ENCODE data around the gene MYO3B. TPM values are rescaled to one million over a fixed set of nuclear protein-coding genes. Genes with fewer than 3 reads are reported as not detected.
"Not testable (repeated sequence)": the region's sequence is repeated elsewhere in the genome, so short reads cannot be mapped to it uniquely, and the experiment has no call there.

The MYO3B gene
- total RNA-seq, 1 donor from 2014 or later, result not detected

GRCh38 chr2:170341684-170342623 is 164.0 kb downstream of the MYO3B start:
- DNase-seq (ENCODE audit: low read depth, low spot score), result no peak
- no peak for TF ChIP-seq CTCF (conservative IDR thresholded peaks at IDR 0.05)
- Mint-ChIP-seq H3K4me1 (peaks cover 15% of the 10 kb centered on the region), H3K27ac (ENCODE audit: unreplicated experiment) (no peak overlapping the region), H3K36me3 (ENCODE audit: low read depth) (no peaks in the 10 kb centered on the region), H3K9me3 (no peaks in the 10 kb centered on the region), H3K4me3 (no peak overlapping the region), H3K27me3 (ENCODE audit: low read depth) (no peaks in the 10 kb centered on the region)

GRCh38 chr2:170344663-170345346 is 166.9 kb downstream of the MYO3B start:
- TF ChIP-seq CTCF (conservative IDR thresholded peaks at IDR 0.05), result no peak
- Mint-ChIP-seq H3K9me3 (no peaks in the 10 kb centered on the region), H3K4me1 (peaks cover 4% of the 10 kb centered on the region), H3K27ac (ENCODE audit: unreplicated experiment) (no peak overlapping the region), H3K36me3 (ENCODE audit: low read depth) (no peaks in the 10 kb centered on the region), H3K4me3 (no peak overlapping the region), H3K27me3 (ENCODE audit: low read depth) (no peaks in the 10 kb centered on the region)
- no peak for DNase-seq (ENCODE audit: low read depth, low spot score)

- H3K27me3 Mint-ChIP-seq (ENCODE audit: low read depth), result no peaks in the 10 kb centered on the region
- DNase-seq (ENCODE audit: low read depth, low spot score), result no peak
- H3K9me3 Mint-ChIP-seq, result no peaks in the 10 kb centered on the region
- no peak overlapping the region for H3K4me3 Mint-ChIP-seq
- H3K36me3 Mint-ChIP-seq (ENCODE audit: low read depth), result no peaks in the 10 kb centered on the region
- H3K27ac Mint-ChIP-seq (ENCODE audit: unreplicated experiment), result no peak overlapping the region
- TF ChIP-seq CTCF (conservative IDR thresholded peaks at IDR 0.05), result no peak
- no peaks in the 10 kb centered on the region for H3K4me1 Mint-ChIP-seq
Measured at GRCh38 chr2:170345607-170346006, 167.7 kb downstream of the MYO3B start.

- not testable (repeated sequence) for H3K4me1 Mint-ChIP-seq; DNase-seq (ENCODE audit: low read depth, low spot score); H3K36me3 Mint-ChIP-seq (ENCODE audit: low read depth); H3K4me3 Mint-ChIP-seq; H3K27me3 Mint-ChIP-seq (ENCODE audit: low read depth); H3K9me3 Mint-ChIP-seq; H3K27ac Mint-ChIP-seq (ENCODE audit: unreplicated experiment)
Measured at GRCh38 chr2:170349269-170349668, 171.3 kb downstream of the MYO3B start.

GRCh38 chr2:170350929-170351826 is 173.2 kb downstream of the MYO3B start:
- peak overlapping the region; percentile 24 for H3K27ac Mint-ChIP-seq (ENCODE audit: unreplicated experiment)
- DNase-seq (ENCODE audit: low read depth, low spot score), result no peak
- H3K36me3 Mint-ChIP-seq (ENCODE audit: low read depth), result no peaks in the 10 kb centered on the region
- H3K27me3 Mint-ChIP-seq (ENCODE audit: low read depth), result peaks cover 2% of the 10 kb centered on the region
- peaks cover 18% of the 10 kb centered on the region for H3K4me1 Mint-ChIP-seq
- no peaks in the 10 kb centered on the region for H3K9me3 Mint-ChIP-seq
- no peak for TF ChIP-seq CTCF (conservative IDR thresholded peaks at IDR 0.05)
- H3K4me3 Mint-ChIP-seq, result no peak overlapping the region

Data from neural crest cell (in vitro differentiated cells).